ENCODE measurements around the gene BCAS3.

- TF ChIP-seq, protein P1, sequence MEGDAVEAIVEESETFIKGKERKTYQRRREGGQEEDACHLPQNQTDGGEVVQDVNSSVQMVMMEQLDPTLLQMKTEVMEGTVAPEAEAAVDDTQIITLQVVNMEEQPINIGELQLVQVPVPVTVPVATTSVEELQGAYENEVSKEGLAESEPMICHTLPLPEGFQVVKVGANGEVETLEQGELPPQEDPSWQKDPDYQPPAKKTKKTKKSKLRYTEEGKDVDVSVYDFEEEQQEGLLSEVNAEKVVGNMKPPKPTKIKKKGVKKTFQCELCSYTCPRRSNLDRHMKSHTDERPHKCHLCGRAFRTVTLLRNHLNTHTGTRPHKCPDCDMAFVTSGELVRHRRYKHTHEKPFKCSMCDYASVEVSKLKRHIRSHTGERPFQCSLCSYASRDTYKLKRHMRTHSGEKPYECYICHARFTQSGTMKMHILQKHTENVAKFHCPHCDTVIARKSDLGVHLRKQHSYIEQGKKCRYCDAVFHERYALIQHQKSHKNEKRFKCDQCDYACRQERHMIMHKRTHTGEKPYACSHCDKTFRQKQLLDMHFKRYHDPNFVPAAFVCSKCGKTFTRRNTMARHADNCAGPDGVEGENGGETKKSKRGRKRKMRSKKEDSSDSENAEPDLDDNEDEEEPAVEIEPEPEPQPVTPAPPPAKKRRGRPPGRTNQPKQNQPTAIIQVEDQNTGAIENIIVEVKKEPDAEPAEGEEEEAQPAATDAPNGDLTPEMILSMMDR (IDR thresholded peaks at IDR 0.05), result no peak
- no peak for TF ChIP-seq POLR2A (IDR thresholded peaks at IDR 0.05)
Observed at GRCh38 chr17:61174310-61174709, 496.7 kb downstream of the BCAS3 start.
